Activated naive CD8-positive, alpha-beta T cell treated with anti-CD3 and anti-CD28 coated beads, Interleukin-2, amount 10 ng/mL, durations not matched to agents 7 days and 5 days (primary cell): ENCODE measurements around the gene ESYT2. TPM values are rescaled to one million over a fixed set of nuclear protein-coding genes. Genes with fewer than 3 reads are reported as not detected.

Source experiments
- ATAC-seq: fragments of 150-1000 bp; cut with Tn5 transposase; one replicate; pipeline ENCODE4 v1.10.0; 2021; ENCODE audit warnings: low read depth, moderate library complexity
- POLR2A ChIA-PET: fragments of 350-600 bp; sonication (Branson Sonifier 250); formaldehyde crosslinking; loops from one replicate; lab custom pipeline; 2021; ENCODE audit warnings: antibody characterized with exemption; lab: Charles Lee
- DNase-seq: peaks from one replicate; pipeline ENCODE4 v3.0.0; 2021
- H3K27ac Mint-ChIP-seq: one replicate; pipeline ENCODE4 v1.8.0; 2022; ENCODE audit warnings: mild to moderate bottlenecking, mixed read lengths
- H3K27me3 Mint-ChIP-seq: one replicate; pipeline ENCODE4 v1.8.0; 2022; ENCODE audit warnings: mild to moderate bottlenecking, moderate library complexity, mixed read lengths
- H3K36me3 Mint-ChIP-seq: one replicate; pipeline ENCODE4 v1.8.0; 2021; ENCODE audit warnings: mild to moderate bottlenecking, mixed read lengths
- H3K4me1 Mint-ChIP-seq: one replicate; pipeline ENCODE4 v1.8.0; 2021; ENCODE audit warnings: mixed read lengths
- H3K4me3 Mint-ChIP-seq: one replicate; pipeline ENCODE4 v1.8.0; 2022; ENCODE audit warnings: mild to moderate bottlenecking, moderate library complexity, mixed read lengths
- H3K9me3 Mint-ChIP-seq: one replicate; pipeline ENCODE4 v1.8.0; 2021; ENCODE audit warnings: mixed read lengths
- total RNA-seq, 2 experiments: library from RNA; stranded (reverse); gene quantifications; one replicate each; pipeline ENCODE4 v1.2.3, GENCODE V29; 2021

ESYT2 gene
- total RNA-seq, 2 experiments from 2014 or later = 93.9 to 94.2 TPM

- peaks cover 3% of the 10 kb centered on the region for H3K4me1 Mint-ChIP-seq
- H3K27ac Mint-ChIP-seq = no peak overlapping the region
- no peaks in the 10 kb centered on the region for H3K27me3 Mint-ChIP-seq
- no peak for ATAC-seq
- H3K4me3 Mint-ChIP-seq = no peak overlapping the region
- POLR2A ChIA-PET = no interaction called here
- no peak for DNase-seq
- H3K36me3 Mint-ChIP-seq = peaks cover 44% of the 10 kb centered on the region
- H3K9me3 Mint-ChIP-seq = no peaks in the 10 kb centered on the region
Observed at GRCh38 chr7:158760445-158760764, 68.9 kb downstream of the ESYT2 start.

- H3K27ac Mint-ChIP-seq = no peak overlapping the region
Observed at GRCh38 chr7:158759749-158760444, 69.4 kb downstream of the ESYT2 start.

GRCh38 chr7:158759245-158759614 lies 70.1 kb downstream of the ESYT2 start:
- no peaks in the 10 kb centered on the region for H3K27me3 Mint-ChIP-seq
- no peak for ATAC-seq
- POLR2A ChIA-PET = interaction anchor here (0.6 kb wide), 1 partner anchor 68 kb away, joined by 3 read pairs; no protein-coding TSS in a partner anchor
- peaks cover 46% of the 10 kb centered on the region for H3K36me3 Mint-ChIP-seq
- no peak for DNase-seq
- peaks cover 6% of the 10 kb centered on the region for H3K4me1 Mint-ChIP-seq
- H3K27ac Mint-ChIP-seq = no peak overlapping the region
- H3K9me3 Mint-ChIP-seq = no peaks in the 10 kb centered on the region
- no peak overlapping the region for H3K4me3 Mint-ChIP-seq

More at GRCh38 chr7:158759749-158760444, 69.4 kb downstream of the ESYT2 start:
- Mint-ChIP-seq H3K4me1 (peaks cover 6% of the 10 kb centered on the region), H3K4me3 (no peak overlapping the region), H3K36me3 (peaks cover 49% of the 10 kb centered on the region), H3K9me3 (no peaks in the 10 kb centered on the region), H3K27me3 (no peaks in the 10 kb centered on the region)
- POLR2A ChIA-PET = no interaction called here
- ATAC-seq (no peak), DNase-seq (no peak)

- ATAC-seq = no peak
- DNase-seq = no peak
- Mint-ChIP-seq H3K9me3 (no peaks in the 10 kb centered on the region), H3K4me3 (no peak overlapping the region), H3K27me3 (no peaks in the 10 kb centered on the region), H3K36me3 (peaks cover 42% of the 10 kb centered on the region), H3K4me1 (peaks cover 6% of the 10 kb centered on the region), H3K27ac (no peak overlapping the region)
- POLR2A ChIA-PET = interaction anchor here (0.6 kb wide), 1 partner anchor 69 kb away, joined by 3 read pairs; no protein-coding TSS in a partner anchor
Observed at GRCh38 chr7:158758586-158759244, 70.6 kb downstream of the ESYT2 start.

GRCh38 chr7:158757404-158757989 lies 71.8 kb downstream of the ESYT2 start:
- DNase-seq (no peak), ATAC-seq (no peak)
- POLR2A ChIA-PET = no interaction called here
- no peak overlapping the region for H3K4me3 Mint-ChIP-seq
- H3K4me1 Mint-ChIP-seq = peaks cover 6% of the 10 kb centered on the region
- H3K9me3 Mint-ChIP-seq = no peaks in the 10 kb centered on the region
- peaks cover 42% of the 10 kb centered on the region for H3K36me3 Mint-ChIP-seq
- H3K27ac Mint-ChIP-seq = peak overlapping the region; percentile 5
- H3K27me3 Mint-ChIP-seq = no peaks in the 10 kb centered on the region

- Mint-ChIP-seq H3K36me3 (peaks cover 31% of the 10 kb centered on the region), H3K4me1 (peaks cover 5% of the 10 kb centered on the region), H3K27me3 (no peaks in the 10 kb centered on the region), H3K4me3 (no peak overlapping the region), H3K9me3 (no peaks in the 10 kb centered on the region), H3K27ac (no peak overlapping the region)
- ATAC-seq (no peak), DNase-seq (no peak)
- POLR2A ChIA-PET = no interaction called here
Observed at GRCh38 chr7:158754746-158755444, 74.4 kb downstream of the ESYT2 start.

GRCh38 chr7:158753900-158754299 lies 75.4 kb downstream of the ESYT2 start:
- H3K9me3 Mint-ChIP-seq = no peaks in the 10 kb centered on the region
- DNase-seq = no peak
- POLR2A ChIA-PET = interaction anchor here (0.8 kb wide), 1 partner anchor 49 kb away, joined by 4 read pairs; the partner anchor contains the start of gene NCAPG2
- H3K27ac Mint-ChIP-seq = no peak overlapping the region
- ATAC-seq = no peak
- H3K4me3 Mint-ChIP-seq = no peak overlapping the region
- H3K4me1 Mint-ChIP-seq = peaks cover 5% of the 10 kb centered on the region
- H3K36me3 Mint-ChIP-seq = peaks cover 27% of the 10 kb centered on the region
- no peaks in the 10 kb centered on the region for H3K27me3 Mint-ChIP-seq

GRCh38 chr7:158751751-158752150 lies 77.6 kb downstream of the ESYT2 start:
- H3K4me3 Mint-ChIP-seq = no peak overlapping the region
- no peaks in the 10 kb centered on the region for H3K27me3 Mint-ChIP-seq
- ATAC-seq (no peak), DNase-seq (no peak)
- peaks cover 3% of the 10 kb centered on the region for H3K4me1 Mint-ChIP-seq
- H3K27ac Mint-ChIP-seq = no peak overlapping the region
- POLR2A ChIA-PET = no interaction called here
- H3K9me3 Mint-ChIP-seq = no peaks in the 10 kb centered on the region
- H3K36me3 Mint-ChIP-seq = peaks cover 21% of the 10 kb centered on the region

GRCh38 chr7:158751199-158751598 lies 78.1 kb downstream of the ESYT2 start:
- no peak overlapping the region for H3K27ac Mint-ChIP-seq
- H3K27me3 Mint-ChIP-seq = no peaks in the 10 kb centered on the region
- POLR2A ChIA-PET = no interaction called here
- H3K4me1 Mint-ChIP-seq = peaks cover 3% of the 10 kb centered on the region
- H3K9me3 Mint-ChIP-seq = no peaks in the 10 kb centered on the region
- H3K36me3 Mint-ChIP-seq = peaks cover 25% of the 10 kb centered on the region
- H3K4me3 Mint-ChIP-seq = no peak overlapping the region
- no peak for DNase-seq
- ATAC-seq = no peak

- POLR2A ChIA-PET = no interaction called here
- H3K27ac Mint-ChIP-seq = no peak overlapping the region
- H3K36me3 Mint-ChIP-seq = peaks cover 29% of the 10 kb centered on the region
- H3K4me3 Mint-ChIP-seq = no peak overlapping the region
- H3K4me1 Mint-ChIP-seq = peaks cover 3% of the 10 kb centered on the region
- no peak for DNase-seq
- no peak for ATAC-seq
- H3K9me3 Mint-ChIP-seq = no peaks in the 10 kb centered on the region
- no peaks in the 10 kb centered on the region for H3K27me3 Mint-ChIP-seq
Observed at GRCh38 chr7:158750702-158751101, 78.6 kb downstream of the ESYT2 start.

GRCh38 chr7:158749396-158749795 lies 79.9 kb downstream of the ESYT2 start:
- POLR2A ChIA-PET = no interaction called here
- Mint-ChIP-seq H3K27ac (no peak overlapping the region), H3K27me3 (no peaks in the 10 kb centered on the region), H3K4me1 (no peaks in the 10 kb centered on the region), H3K4me3 (no peak overlapping the region), H3K36me3 (peaks cover 23% of the 10 kb centered on the region), H3K9me3 (no peaks in the 10 kb centered on the region)
- ATAC-seq (no peak), DNase-seq (no peak)

- no peaks in the 10 kb centered on the region for H3K4me1 Mint-ChIP-seq
Observed at GRCh38 chr7:158748335-158748734, 81.0 kb downstream of the ESYT2 start.

GRCh38 chr7:158747408-158747807 lies 81.9 kb downstream of the ESYT2 start:
- POLR2A ChIA-PET = no interaction called here
- DNase-seq (no peak), ATAC-seq (no peak)
- H3K27me3 Mint-ChIP-seq = no peaks in the 10 kb centered on the region
- no peak overlapping the region for H3K4me3 Mint-ChIP-seq
- H3K9me3 Mint-ChIP-seq = no peaks in the 10 kb centered on the region
- H3K4me1 Mint-ChIP-seq = no peaks in the 10 kb centered on the region
- H3K36me3 Mint-ChIP-seq = peaks cover 25% of the 10 kb centered on the region
- no peak overlapping the region for H3K27ac Mint-ChIP-seq

More at GRCh38 chr7:158748335-158748734, 81.0 kb downstream of the ESYT2 start:
- H3K27me3 Mint-ChIP-seq = no peaks in the 10 kb centered on the region
- H3K36me3 Mint-ChIP-seq = peaks cover 25% of the 10 kb centered on the region
- ATAC-seq = no peak
- H3K4me3 Mint-ChIP-seq = no peak overlapping the region
- no peaks in the 10 kb centered on the region for H3K9me3 Mint-ChIP-seq
- no peak overlapping the region for H3K27ac Mint-ChIP-seq
- DNase-seq = no peak
- POLR2A ChIA-PET = no interaction called here
